Common myeloid progenitor, CD34-positive (primary cell): Measurements from ENCODE around the gene HOXC4.
"Not testable (repeated sequence)": the region's sequence is repeated elsewhere in the genome, so short reads cannot be mapped to it uniquely, and the experiment has no call there.

Experiments used
- CTCF ChIA-PET: fragments of 350-600 bp; sonication (Branson Sonifier 250); formaldehyde crosslinking; loops from one replicate; lab custom pipeline; 2021; ENCODE audit warnings: antibody characterized with exemption; lab: Charles Lee
- POLR2A ChIA-PET: fragments of 350-600 bp; sonication (Branson Sonifier 250); formaldehyde crosslinking; loops from one replicate; lab custom pipeline; 2021; ENCODE audit warnings: antibody characterized with exemption; lab: Charles Lee
- DNase-seq, 3 donors: peaks; one replicate each; pipeline versions ENCODE4 v3.0.0 to v3.0.0-alpha.2; 2013
- H3K27ac ChIP-seq, 2 experiments: 1 replicate in 1 of 2; 2 replicates in 1 of 2; pipeline ENCODE4 v1.7.0; 2013; ENCODE audit warnings: inconsistent platforms in 2 of 2, low read length in 2 of 2, mild to moderate bottlenecking in 2 of 2, low read depth in 1 of 2, moderate library complexity in 1 of 2; ENCODE audit not compliant: severe bottlenecking in 2 of 2, insufficient read depth in 1 of 2, poor library complexity in 1 of 2
- H3K27me3 ChIP-seq, 5 experiments: replicated peaks in 2 of 5; 1 replicate in 3 of 5; 2 replicates in 2 of 5; pipeline versions ENCODE4 v1.6.1 to v1.7.0; 2013; ENCODE audit warnings: low read length in 4 of 5, mild to moderate bottlenecking in 2 of 5, moderate library complexity in 2 of 5, inconsistent platforms in 1 of 5; ENCODE audit not compliant: insufficient read depth in 5 of 5, control insufficient read depth in 4 of 5
- H3K36me3 ChIP-seq, 4 experiments: 1 replicate in 2 of 4; 2 replicates in 2 of 4; pipeline versions ENCODE4 v1.6.1 to v1.7.0; 2013; ENCODE audit warnings: low read length in 3 of 4, control low read depth in 1 of 4, mild to moderate bottlenecking in 1 of 4; ENCODE audit not compliant: control insufficient read depth in 4 of 4, insufficient read depth in 4 of 4
- H3K4me1 ChIP-seq, 4 experiments: 1 replicate in 3 of 4; 2 replicates in 1 of 4; pipeline versions ENCODE4 v1.6.1 to v1.7.1; 2013; ENCODE audit warnings: low read length in 3 of 4, mild to moderate bottlenecking in 3 of 4, control low read depth in 1 of 4, inconsistent platforms in 1 of 4, moderate library complexity in 1 of 4; ENCODE audit not compliant: control insufficient read depth in 4 of 4, insufficient read depth in 4 of 4; ENCODE audit errors: control extremely low read depth in 1 of 4
- H3K4me3 ChIP-seq, 7 experiments: 1 replicate in 4 of 7; 2 replicates in 3 of 7; pipeline versions ENCODE4 v1.5.1 to v1.7.0; 2013; ENCODE audit warnings: mild to moderate bottlenecking in 7 of 7, low read length in 6 of 7, moderate library complexity in 6 of 7, inconsistent platforms in 2 of 7, low read depth in 2 of 7, control low read depth in 1 of 7; ENCODE audit not compliant: insufficient read depth in 4 of 7, control insufficient read depth in 1 of 7; ENCODE audit errors: extremely low read depth in 1 of 7
- H3K9me3 ChIP-seq, 5 experiments: 1 replicate in 4 of 5; 2 replicates in 1 of 5; pipeline versions ENCODE4 v1.6.1 to v1.7.1; 2013; ENCODE audit warnings: low read length in 4 of 5, mild to moderate bottlenecking in 2 of 5, inconsistent platforms in 1 of 5, low read depth in 1 of 5, moderate library complexity in 1 of 5; ENCODE audit not compliant: control insufficient read depth in 4 of 5, insufficient read depth in 2 of 5; ENCODE audit errors: control extremely low read depth in 1 of 5
- WGBS: methylation state at CpG from one replicate; pipeline ENCODE4 v1.1.5; 2013; ENCODE audit not compliant: insufficient coverage; 5-methylcytosine and 5-hydroxymethylcytosine counted together

The HOXC4 gene

GRCh38 chr12:54042033-54042432 lies 11.6 kb upstream of the HOXC4 start:
- CTCF ChIA-PET: interaction anchor here (1.3 to 1.7 kb wide), 4 partner anchors 9 to 22 kb away, joined by 5 to 11 read pairs (median 6); partner anchors contain the start of genes HOXC4 and HOXC5
- H3K4me1 ChIP-seq, POLR2A ChIA-PET, H3K9me3 ChIP-seq, DNase-seq, H3K27ac ChIP-seq, H3K4me3 ChIP-seq, H3K36me3 ChIP-seq: not testable (repeated sequence)
- WGBS: 94% methylated on average over 2 of the region's 6 CpGs
- peaks cover 41 to 100% (median 59%) of the 10 kb centered on the region in 5 experiments for H3K27me3 ChIP-seq

- no peak for DNase-seq
- H3K4me3 ChIP-seq: no peak overlapping the region
- no peak overlapping the region for H3K27ac ChIP-seq
- peaks cover 0 to 4% (median 0%) of the 10 kb centered on the region in 5 experiments for H3K9me3 ChIP-seq
- no peaks in the 10 kb centered on the region for H3K4me1 ChIP-seq
- H3K36me3 ChIP-seq: no peaks in the 10 kb centered on the region
- ChIA-PET POLR2A (no interaction called here), CTCF (interaction anchor here (1.0 to 1.2 kb wide), 2 partner anchors 10 to 165 kb away, joined by 3 to 8 read pairs; partner anchors contain the start of gene HOXC5)
- WGBS: 43% methylated on average over 4 of the region's 6 CpGs
- peaks cover 37 to 100% (median 55%) of the 10 kb centered on the region in 5 experiments for H3K27me3 ChIP-seq
These were observed 10.4 kb upstream of the HOXC4 start for GRCh38 chr12:54042970-54043853.

DNA sequence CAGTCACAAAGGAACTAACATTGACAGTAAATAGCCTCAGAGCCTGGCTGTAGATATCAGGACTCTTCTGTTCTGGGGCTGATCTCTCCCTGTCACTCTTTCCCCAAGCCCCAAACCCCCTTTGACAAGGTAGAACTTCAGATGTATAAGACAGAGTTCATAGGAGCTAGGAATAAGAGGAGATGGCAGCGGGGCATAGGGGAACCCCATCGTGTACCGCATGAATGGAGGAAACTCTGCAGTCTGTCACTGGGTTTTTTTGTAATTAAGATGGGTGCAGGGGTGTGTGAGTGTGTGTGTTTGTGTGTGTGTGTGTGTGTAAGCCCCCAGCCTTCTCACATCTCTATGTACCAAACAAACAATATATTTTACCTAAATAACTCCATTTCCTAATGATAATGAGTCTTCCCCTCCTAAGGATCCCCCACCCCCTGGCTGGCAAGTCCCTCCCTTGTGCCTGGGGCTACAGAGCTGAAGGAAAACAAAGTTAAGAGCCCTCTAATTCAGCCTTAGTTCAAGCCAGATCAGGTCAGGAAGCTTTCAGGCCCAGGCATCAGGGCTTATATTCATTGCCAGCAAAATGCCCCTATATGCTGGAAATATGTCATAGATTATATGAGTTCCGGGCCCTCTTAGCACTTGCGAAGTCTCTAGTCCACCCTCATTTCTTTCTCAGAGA lies 9.1 kb upstream of the HOXC4 start:
- no peak overlapping the region for H3K4me3 ChIP-seq
- CTCF ChIA-PET: interaction anchor here (1.0 to 1.5 kb wide), 5 partner anchors 12 to 336 kb away, joined by 3 to 6 read pairs (median 3); partner anchors contain the start of gene HOXC5
- 44% methylated on average over 3 of the region's 5 CpGs for WGBS
- no peak overlapping the region for H3K27ac ChIP-seq
- no peaks in the 10 kb centered on the region for H3K36me3 ChIP-seq
- H3K27me3 ChIP-seq: peaks cover 28 to 100% (median 58%) of the 10 kb centered on the region in 5 experiments
- no peaks in the 10 kb centered on the region for H3K4me1 ChIP-seq
- no peak for DNase-seq
- peaks cover 0 to 4% (median 0%) of the 10 kb centered on the region in 5 experiments for H3K9me3 ChIP-seq
- POLR2A ChIA-PET: no interaction called here

DNA sequence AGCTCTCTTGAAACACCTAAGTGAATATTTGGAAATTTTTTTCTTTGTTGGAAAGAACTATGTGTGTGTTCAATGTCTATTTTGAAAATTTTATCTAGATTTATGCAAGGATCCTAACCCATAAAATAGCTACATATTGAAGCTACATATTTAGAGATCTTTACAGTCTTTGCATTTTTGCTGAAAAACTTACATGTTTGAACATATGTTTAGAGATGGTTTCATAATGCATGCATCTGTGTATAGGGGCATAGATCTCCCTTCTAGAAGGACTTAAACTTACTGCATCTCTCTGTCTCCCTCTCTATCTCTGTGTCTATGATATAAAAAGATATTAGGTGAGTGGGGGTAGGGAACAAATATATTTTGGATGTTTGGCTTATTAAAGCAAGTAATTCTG lies 8.2 kb upstream of the HOXC4 start:
- Histone ChIP-seq H3K4me1 (no peaks in the 10 kb centered on the region), H3K27ac (no peak overlapping the region)
- POLR2A ChIA-PET: no interaction called here

GRCh38 chr12:54045868-54046521 lies 7.6 kb upstream of the HOXC4 start:
- ChIA-PET POLR2A (no interaction called here), CTCF (interaction anchor here (1.0 to 1.5 kb wide), 3 partner anchors 13 to 146 kb away, joined by 3 to 6 read pairs (median 4); partner anchors contain the start of gene HOXC5)
- Histone ChIP-seq H3K36me3 (no peaks in the 10 kb centered on the region), H3K4me1 (no peaks in the 10 kb centered on the region), H3K9me3 (peaks cover 0 to 4% (median 0%) of the 10 kb centered on the region in 5 experiments), H3K27me3 (peaks cover 40 to 100% (median 64%) of the 10 kb centered on the region in 5 experiments), H3K4me3 (no peak overlapping the region), H3K27ac (no peak overlapping the region)
- no peak for DNase-seq
- 31% methylated on average over 7 of the region's 16 CpGs for WGBS

More for the DNA sequence above, 8.2 kb upstream of the HOXC4 start:
- CTCF ChIA-PET: interaction anchor here (1.0 to 1.5 kb wide), 5 partner anchors 13 to 337 kb away, joined by 3 to 6 read pairs (median 3); partner anchors contain the start of gene HOXC5
- no peak overlapping the region for H3K4me3 ChIP-seq
- H3K36me3 ChIP-seq: no peaks in the 10 kb centered on the region
- H3K27me3 ChIP-seq: peaks cover 36 to 100% (median 61%) of the 10 kb centered on the region in 5 experiments
- DNase-seq: no peak
- H3K9me3 ChIP-seq: peaks cover 0 to 4% (median 0%) of the 10 kb centered on the region in 5 experiments

DNA sequence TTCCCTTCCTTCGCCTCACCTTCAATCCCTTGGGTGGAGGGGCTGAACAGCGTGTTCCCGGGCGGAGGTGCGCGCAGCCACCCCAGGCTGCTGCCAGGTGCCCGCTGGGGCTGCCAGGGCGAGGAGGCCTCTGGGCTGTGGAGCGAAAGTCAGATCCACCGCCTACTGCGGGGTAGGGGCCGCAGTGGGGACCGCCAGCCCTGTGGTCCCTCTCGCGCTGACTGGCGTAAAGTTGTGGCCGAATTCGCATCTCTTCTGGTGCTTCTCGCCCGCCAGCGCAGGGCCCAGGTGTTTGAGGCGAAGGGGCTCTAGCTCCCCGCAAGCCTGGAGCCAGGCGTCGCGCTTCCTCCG lies 6.9 kb upstream of the HOXC4 start:
- ChIA-PET POLR2A (no interaction called here), CTCF (no interaction called here)
- Histone ChIP-seq H3K27me3 (peaks cover 38 to 100% (median 72%) of the 10 kb centered on the region in 5 experiments), H3K27ac (no peak overlapping the region), H3K4me1 (peaks cover 0 to 2% (median 0%) of the 10 kb centered on the region in 4 experiments), H3K4me3 (no peak overlapping the region), H3K36me3 (no peaks in the 10 kb centered on the region), H3K9me3 (peaks cover 0 to 2% (median 0%) of the 10 kb centered on the region in 5 experiments)
- no peak for DNase-seq
- WGBS: 13% methylated on average over 23 of the region's 27 CpGs
